T-cell (primary cell): ENCODE results near the gene DENND5B. TPM values are rescaled to one million over a fixed set of nuclear protein-coding genes. Genes with fewer than 3 reads are reported as not detected.

Experiments
- ATAC-seq, 4 experiments: fragments of 200-7000 bp in 3 of 4; fragments of 150-1000 bp in 1 of 4; cut with Tn5 transposase; replicated peaks in 1 of 4; 1 replicate in 3 of 4; 2 replicates in 1 of 4; pipeline ENCODE4 v1.10.0; 2021; ENCODE audit warnings: moderate library complexity in 3 of 4, mild to moderate bottlenecking in 2 of 4, moderate number of reproducible peaks in 1 of 4
- CTCF ChIA-PET, 2 donors: fragments of 300-600 bp; sonication (Branson Sonifier 250); formaldehyde crosslinking; loops; one replicate each; lab custom pipeline; 2022; ENCODE audit warnings: antibody characterized with exemption in 2 of 2; lab: Charles Lee
- POLR2A ChIA-PET, 2 donors: fragments of 300-600 bp; sonication (Branson Sonifier 250); formaldehyde crosslinking; loops; one replicate each; lab custom pipeline; 2022; ENCODE audit warnings: antibody characterized with exemption in 2 of 2; lab: Charles Lee
- DNase-seq, 35 experiments: peaks; one replicate each; pipeline versions ENCODE4 v3.0.0 to v3.0.0-alpha.2; 2013 to 2023
- H3K27ac ChIP-seq: one replicate; pipeline ENCODE4 v1.5.1; 2013; ENCODE audit warnings: low read length
- H3K27me3 ChIP-seq, 2 experiments: replicated peaks in 1 of 2; 1 replicate in 1 of 2; 2 replicates in 1 of 2; pipeline versions ENCODE4 v1.6.1 to v1.7.0; 2013; ENCODE audit warnings: low read length in 1 of 2, mixed read lengths in 1 of 2; ENCODE audit not compliant: control insufficient read depth in 2 of 2, insufficient read depth in 2 of 2; ENCODE audit errors: extremely low read depth in 1 of 2
- H3K36me3 ChIP-seq, 2 donors: 1 replicate in 1 of 2; 2 replicates in 1 of 2; pipeline versions ENCODE4 v1.6.1 to v1.7.0; 2013; ENCODE audit warnings: low read length in 1 of 2; ENCODE audit not compliant: control insufficient read depth in 2 of 2, insufficient read depth in 1 of 2; ENCODE audit errors: extremely low read depth in 1 of 2
- H3K4me1 ChIP-seq, 2 experiments: 1 replicate in 1 of 2; 2 replicates in 1 of 2; pipeline versions ENCODE4 v1.6.1 to v1.7.0; 2013; ENCODE audit warnings: low read length in 2 of 2, mixed read lengths in 1 of 2; ENCODE audit not compliant: insufficient read depth in 2 of 2, control insufficient read depth in 1 of 2; ENCODE audit errors: extremely low read depth in 1 of 2
- H3K4me3 ChIP-seq, 2 donors: 1 replicate in 1 of 2; 2 replicates in 1 of 2; pipeline versions ENCODE4 v1.5.1 to v1.7.0; 2013; ENCODE audit warnings: mild to moderate bottlenecking in 2 of 2, low read length in 1 of 2, moderate library complexity in 1 of 2; ENCODE audit not compliant: control insufficient read depth in 1 of 2; ENCODE audit errors: extremely low read depth in 1 of 2
- H3K9me3 ChIP-seq: 2 replicates; pipeline ENCODE4 v1.7.0; 2013
- H3K27ac Mint-ChIP-seq, 2 donors: one replicate each; pipeline ENCODE4 v1.8.0; 2020 to 2021; ENCODE audit warnings: mild to moderate bottlenecking in 2 of 2, mixed read lengths in 2 of 2
- H3K27me3 Mint-ChIP-seq, 2 donors: one replicate each; pipeline ENCODE4 v1.8.0; 2021 to 2022; ENCODE audit warnings: mixed read lengths in 2 of 2
- H3K36me3 Mint-ChIP-seq: one replicate; pipeline ENCODE4 v1.8.0; 2021; ENCODE audit warnings: mixed read lengths
- H3K4me1 Mint-ChIP-seq, 3 donors: one replicate each; pipeline ENCODE4 v1.8.0; 2020 to 2022; ENCODE audit warnings: mixed read lengths in 3 of 3, mild to moderate bottlenecking in 1 of 3
- H3K4me3 Mint-ChIP-seq, 3 donors: one replicate each; pipeline ENCODE4 v1.8.0; 2020 to 2022; ENCODE audit warnings: mild to moderate bottlenecking in 3 of 3, mixed read lengths in 3 of 3, moderate library complexity in 3 of 3
- H3K9me3 Mint-ChIP-seq, 3 donors: one replicate each; pipeline ENCODE4 v1.8.0; 2020 to 2022; ENCODE audit warnings: mixed read lengths in 3 of 3
- WGBS: methylation state at CpG from one replicate; pipeline ENCODE4 v1.1.5; 2013; ENCODE audit warnings: missing lambda C conversion rate; ENCODE audit not compliant: insufficient coverage; 5-methylcytosine and 5-hydroxymethylcytosine counted together
- total RNA-seq, 35 experiments: library from RNA in 6 of 35; stranded (reverse) in 6 of 35; fragments of 120-200 nt in 1 of 35; gene quantifications; one replicate each; pipeline versions ENCODE4 v1.2.1 to v1.2.4 and lab custom pipeline; 2013 to 2026

Gene DENND5B
- total RNA-seq, 5 donors from 2014 or later (not counting 1 experiment from before 2014, with no cell fraction given) = 0.38 to 2.6 (median 1.2) TPM

GRCh38 chr12:31481415-31481814 lies 109.5 kb downstream of the DENND5B start:
- Histone ChIP-seq H3K27me3 (peaks cover 0 to 3% of the 10 kb centered on the region in 2 experiments), H3K9me3 (no peaks in the 10 kb centered on the region), H3K4me3 (no peak overlapping the region), H3K36me3 (no peaks in the 10 kb centered on the region), H3K4me1 (no peaks in the 10 kb centered on the region), H3K27ac (no peak overlapping the region)
- CTCF ChIA-PET = no interaction called here
- H3K9me3 Mint-ChIP-seq = no peaks in the 10 kb centered on the region
- no peaks in the 10 kb centered on the region for H3K36me3 Mint-ChIP-seq
- no peak overlapping the region for H3K27ac Mint-ChIP-seq
- 53% methylated on average over 3 of the region's 3 CpGs for WGBS
- POLR2A ChIA-PET = no interaction called here
- no peak for ATAC-seq
- no peak overlapping the region for H3K4me3 Mint-ChIP-seq
- no peak for DNase-seq
- H3K27me3 Mint-ChIP-seq = peaks cover 0 to 2% of the 10 kb centered on the region in 2 donors
- no peaks in the 10 kb centered on the region for H3K4me1 Mint-ChIP-seq

GRCh38 chr12:31479516-31480210 lies 111.3 kb downstream of the DENND5B start:
- no peaks in the 10 kb centered on the region for H3K9me3 Mint-ChIP-seq
- H3K4me3 Mint-ChIP-seq = no peak overlapping the region
- no peaks in the 10 kb centered on the region for H3K4me1 Mint-ChIP-seq
- POLR2A ChIA-PET = interaction anchor here in 1 of 2 donors (0.6 kb wide), 1 partner anchor 581 kb away, joined by 3 read pairs; no protein-coding TSS in a partner anchor
- H3K4me3 ChIP-seq = no peak overlapping the region
- DNase-seq (no peak), ATAC-seq (no peak)
- H3K36me3 Mint-ChIP-seq = no peaks in the 10 kb centered on the region
- WGBS = no CpG with 5 or more reads among the region's 5 CpGs
- H3K27me3 Mint-ChIP-seq = peaks cover 2 to 4% of the 10 kb centered on the region in 2 donors
- no peaks in the 10 kb centered on the region for H3K36me3 ChIP-seq
- CTCF ChIA-PET = no interaction called here
- H3K27me3 ChIP-seq = peaks cover 0 to 9% of the 10 kb centered on the region in 2 experiments
- no peak overlapping the region for H3K27ac ChIP-seq
- no peaks in the 10 kb centered on the region for H3K9me3 ChIP-seq
- H3K4me1 ChIP-seq = no peaks in the 10 kb centered on the region
- H3K27ac Mint-ChIP-seq = no peak overlapping the region

- Histone ChIP-seq H3K4me1 (no peaks in the 10 kb centered on the region), H3K36me3 (no peaks in the 10 kb centered on the region), H3K9me3 (no peaks in the 10 kb centered on the region), H3K27me3 (peaks cover 0 to 9% of the 10 kb centered on the region in 2 experiments), H3K27ac (no peak overlapping the region), H3K4me3 (no peak overlapping the region)
- H3K27me3 Mint-ChIP-seq = peaks cover 2 to 4% of the 10 kb centered on the region in 2 donors
- H3K4me3 Mint-ChIP-seq = no peak overlapping the region
- WGBS = no CpG with 5 or more reads among the region's 3 CpGs
- DNase-seq = no peak
- H3K4me1 Mint-ChIP-seq = no peaks in the 10 kb centered on the region
- H3K36me3 Mint-ChIP-seq = no peaks in the 10 kb centered on the region
- H3K27ac Mint-ChIP-seq = no peak overlapping the region
- H3K9me3 Mint-ChIP-seq = no peaks in the 10 kb centered on the region
- ATAC-seq = no peak
- POLR2A ChIA-PET = no interaction called here
- CTCF ChIA-PET = no interaction called here
Measured at GRCh38 chr12:31478898-31479297, 112.0 kb downstream of the DENND5B start.

- POLR2A ChIA-PET = no interaction called here
- no peak overlapping the region for H3K27ac ChIP-seq
- CTCF ChIA-PET = interaction anchor here in 1 of 2 donors (0.6 kb wide), 1 partner anchor 61 kb away, joined by 5 read pairs; no protein-coding TSS in a partner anchor
Measured at GRCh38 chr12:31478425-31478824, 112.5 kb downstream of the DENND5B start.

GRCh38 chr12:31477687-31478086 lies 113.2 kb downstream of the DENND5B start:
- Histone ChIP-seq H3K27me3 (peaks cover 0 to 9% of the 10 kb centered on the region in 2 experiments), H3K36me3 (no peaks in the 10 kb centered on the region), H3K4me1 (no peaks in the 10 kb centered on the region), H3K9me3 (no peaks in the 10 kb centered on the region), H3K27ac (no peak overlapping the region), H3K4me3 (no peak overlapping the region)
- no peak overlapping the region for H3K4me3 Mint-ChIP-seq
- no peaks in the 10 kb centered on the region for H3K36me3 Mint-ChIP-seq
- ChIA-PET CTCF (interaction anchor here (0.6 to 0.7 kb wide), 3 partner anchors 9 to 1694 kb away, joined by 3 to 5 read pairs (median 3); no protein-coding TSS in a partner anchor), POLR2A (no interaction called here)
- no peak for ATAC-seq
- DNase-seq = no peak
- no peak overlapping the region for H3K27ac Mint-ChIP-seq
- no peaks in the 10 kb centered on the region for H3K9me3 Mint-ChIP-seq
- peaks cover 2 to 4% of the 10 kb centered on the region in 2 donors for H3K27me3 Mint-ChIP-seq
- H3K4me1 Mint-ChIP-seq = no peaks in the 10 kb centered on the region

More at GRCh38 chr12:31478425-31478824, 112.5 kb downstream of the DENND5B start:
- H3K27ac Mint-ChIP-seq = no peak overlapping the region
- H3K27me3 ChIP-seq = peaks cover 0 to 9% of the 10 kb centered on the region in 2 experiments
- ATAC-seq (no peak), DNase-seq (no peak)
- H3K36me3 Mint-ChIP-seq = no peaks in the 10 kb centered on the region
- H3K36me3 ChIP-seq = no peaks in the 10 kb centered on the region
- no peaks in the 10 kb centered on the region for H3K4me1 Mint-ChIP-seq
- H3K9me3 Mint-ChIP-seq = no peaks in the 10 kb centered on the region
- H3K4me3 ChIP-seq = no peak overlapping the region
- no peaks in the 10 kb centered on the region for H3K9me3 ChIP-seq
- H3K4me3 Mint-ChIP-seq = no peak overlapping the region
- WGBS = 89% methylated on average over 3 of the region's 5 CpGs
- H3K27me3 Mint-ChIP-seq = peaks cover 2 to 4% of the 10 kb centered on the region in 2 donors
- H3K4me1 ChIP-seq = no peaks in the 10 kb centered on the region

- no CpG with 5 or more reads among the region's 4 CpGs for WGBS
- ATAC-seq = no peak
Measured at GRCh38 chr12:31476437-31476836, 114.5 kb downstream of the DENND5B start.

More at GRCh38 chr12:31476437-31476836, 114.5 kb downstream of the DENND5B start:
- no peak overlapping the region for H3K4me3 Mint-ChIP-seq
- Histone ChIP-seq H3K4me1 (no peaks in the 10 kb centered on the region), H3K36me3 (no peaks in the 10 kb centered on the region), H3K4me3 (no peak overlapping the region), H3K27ac (no peak overlapping the region), H3K27me3 (peaks cover 0 to 9% of the 10 kb centered on the region in 2 experiments), H3K9me3 (no peaks in the 10 kb centered on the region)
- no peaks in the 10 kb centered on the region for H3K9me3 Mint-ChIP-seq
- no peak for DNase-seq
- peaks cover 2 to 4% of the 10 kb centered on the region in 2 donors for H3K27me3 Mint-ChIP-seq
- H3K27ac Mint-ChIP-seq = no peak overlapping the region
- no peaks in the 10 kb centered on the region for H3K4me1 Mint-ChIP-seq
- CTCF ChIA-PET = no interaction called here
- POLR2A ChIA-PET = interaction anchor here in 1 of 2 donors (0.6 kb wide), 1 partner anchor 835 kb away, joined by 4 read pairs; no protein-coding TSS in a partner anchor
- H3K36me3 Mint-ChIP-seq = no peaks in the 10 kb centered on the region
